ENCODE results near the gene RLBP1. TPM values are rescaled to one million over a fixed set of nuclear protein-coding genes. Genes with fewer than 3 reads are reported as not detected.

RLBP1 gene
- total RNA-seq, 2 donors from 2014 or later, result not detected

- intact Hi-C loops (cut with DNase I), result no loop called here
Measured at GRCh38 chr15:89217686-89218376, 3.5 kb downstream of the RLBP1 start.

GRCh38 chr15:89217031-89217430 lies 4.3 kb downstream of the RLBP1 start:
- no peaks in the 10 kb centered on the region for H3K27me3 ChIP-seq (replicated peaks; ENCODE audit: insufficient read depth)
- no peak overlapping the region for H3K4me3 ChIP-seq
- TF ChIP-seq POLR2AphosphoS5 (IDR thresholded peaks at IDR 0.05) (no peak), POLR2A (IDR thresholded peaks at IDR 0.05) (no peak)
- TF ChIP-seq, protein P1, sequence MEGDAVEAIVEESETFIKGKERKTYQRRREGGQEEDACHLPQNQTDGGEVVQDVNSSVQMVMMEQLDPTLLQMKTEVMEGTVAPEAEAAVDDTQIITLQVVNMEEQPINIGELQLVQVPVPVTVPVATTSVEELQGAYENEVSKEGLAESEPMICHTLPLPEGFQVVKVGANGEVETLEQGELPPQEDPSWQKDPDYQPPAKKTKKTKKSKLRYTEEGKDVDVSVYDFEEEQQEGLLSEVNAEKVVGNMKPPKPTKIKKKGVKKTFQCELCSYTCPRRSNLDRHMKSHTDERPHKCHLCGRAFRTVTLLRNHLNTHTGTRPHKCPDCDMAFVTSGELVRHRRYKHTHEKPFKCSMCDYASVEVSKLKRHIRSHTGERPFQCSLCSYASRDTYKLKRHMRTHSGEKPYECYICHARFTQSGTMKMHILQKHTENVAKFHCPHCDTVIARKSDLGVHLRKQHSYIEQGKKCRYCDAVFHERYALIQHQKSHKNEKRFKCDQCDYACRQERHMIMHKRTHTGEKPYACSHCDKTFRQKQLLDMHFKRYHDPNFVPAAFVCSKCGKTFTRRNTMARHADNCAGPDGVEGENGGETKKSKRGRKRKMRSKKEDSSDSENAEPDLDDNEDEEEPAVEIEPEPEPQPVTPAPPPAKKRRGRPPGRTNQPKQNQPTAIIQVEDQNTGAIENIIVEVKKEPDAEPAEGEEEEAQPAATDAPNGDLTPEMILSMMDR (IDR thresholded peaks at IDR 0.05), result no peak
- no peaks in the 10 kb centered on the region for H3K36me3 ChIP-seq
- H3K27ac ChIP-seq, result no peak overlapping the region
- DNase-seq (ENCODE audit: low spot score), result no peak
- 93% methylated on average over 20 of the region's 20 CpGs for WGBS
- no peaks in the 10 kb centered on the region for H3K4me1 ChIP-seq (replicated peaks)
- intact Hi-C loops (cut with DNase I), result no loop called here
- no peaks in the 10 kb centered on the region for H3K9me3 ChIP-seq

More at GRCh38 chr15:89217686-89218376, 3.5 kb downstream of the RLBP1 start:
- Histone ChIP-seq H3K4me1 (replicated peaks) (no peaks in the 10 kb centered on the region), H3K36me3 (no peaks in the 10 kb centered on the region), H3K4me3 (no peak overlapping the region), H3K27me3 (replicated peaks; ENCODE audit: insufficient read depth) (no peaks in the 10 kb centered on the region), H3K9me3 (no peaks in the 10 kb centered on the region), H3K27ac (no peak overlapping the region)
- 59% methylated on average over 6 of the region's 6 CpGs for WGBS
- no peak for DNase-seq (ENCODE audit: low spot score)
- no peak for TF ChIP-seq POLR2AphosphoS5 (IDR thresholded peaks at IDR 0.05)
- TF ChIP-seq, protein P1 (IDR thresholded peaks at IDR 0.05), result no peak

DNA sequence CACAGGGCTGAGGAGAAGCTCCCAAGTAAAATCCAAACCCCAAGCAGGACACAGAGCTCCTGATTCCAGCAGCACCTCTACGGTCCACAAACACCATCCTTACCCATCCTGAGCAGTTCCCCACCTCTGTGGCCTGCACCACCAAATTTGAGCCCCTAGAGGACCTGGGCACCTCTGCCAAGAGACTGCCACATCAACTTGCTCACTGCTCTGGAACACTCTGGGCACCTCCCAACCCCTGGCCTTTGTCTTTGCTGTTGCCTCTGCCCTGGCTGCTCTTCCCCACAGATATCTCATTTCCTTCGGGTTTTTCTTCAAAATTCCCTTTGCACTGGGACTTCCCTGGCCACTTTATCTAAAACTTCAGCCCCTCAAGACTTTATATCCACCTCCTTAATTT lies 5.8 kb downstream of the RLBP1 start:
- Histone ChIP-seq H3K9me3 (no peaks in the 10 kb centered on the region), H3K4me1 (replicated peaks) (no peaks in the 10 kb centered on the region), H3K27ac (no peak overlapping the region), H3K27me3 (replicated peaks; ENCODE audit: insufficient read depth) (no peaks in the 10 kb centered on the region), H3K4me3 (no peak overlapping the region), H3K36me3 (no peaks in the 10 kb centered on the region)
- no peak for DNase-seq (ENCODE audit: low spot score)
- 88% methylated on average over 2 of the region's 2 CpGs for WGBS
- TF ChIP-seq, protein P1 (IDR thresholded peaks at IDR 0.05), result no peak
- no peak for TF ChIP-seq POLR2A (IDR thresholded peaks at IDR 0.05)
- TF ChIP-seq POLR2AphosphoS5 (IDR thresholded peaks at IDR 0.05), result no peak
- intact Hi-C loops (cut with DNase I), result no loop called here

DNA sequence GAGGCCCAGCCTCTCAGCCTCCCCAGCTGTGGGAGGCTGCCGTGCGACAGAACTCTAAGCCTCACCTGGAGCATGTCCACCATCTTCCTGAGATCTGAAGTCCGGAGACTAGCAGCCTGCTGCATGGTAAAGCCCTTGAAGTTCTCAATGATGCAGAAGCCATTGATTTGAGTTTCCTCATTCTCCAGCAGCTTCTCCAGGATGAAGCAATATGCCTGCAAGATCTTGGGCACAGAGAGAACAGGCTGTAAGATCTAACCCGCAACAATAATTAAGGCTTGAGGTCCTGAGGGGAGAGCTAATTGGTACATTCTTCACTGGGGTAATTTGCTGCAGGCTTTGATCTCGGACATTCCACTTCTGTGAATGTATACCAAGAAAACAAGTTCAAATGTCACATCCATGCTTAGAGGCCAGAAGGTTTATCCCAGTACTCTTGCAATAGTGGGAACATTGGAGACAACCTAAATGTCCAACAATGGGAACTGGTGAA lies 9.7 kb downstream of the RLBP1 start:
- intact Hi-C loops (cut with DNase I), result no loop called here
- WGBS, result 75% methylated on average over 5 of the region's 5 CpGs

More for the DNA sequence above, 9.7 kb downstream of the RLBP1 start:
- H3K9me3 ChIP-seq, result no peaks in the 10 kb centered on the region
- TF ChIP-seq POLR2A (IDR thresholded peaks at IDR 0.05) (no peak), POLR2AphosphoS5 (IDR thresholded peaks at IDR 0.05) (no peak)
- TF ChIP-seq, protein P1 (IDR thresholded peaks at IDR 0.05), result no peak
- H3K27ac ChIP-seq, result no peak overlapping the region
- peaks cover 8% of the 10 kb centered on the region for H3K4me1 ChIP-seq (replicated peaks)
- no peaks in the 10 kb centered on the region for H3K27me3 ChIP-seq (replicated peaks; ENCODE audit: insufficient read depth)
- no peaks in the 10 kb centered on the region for H3K36me3 ChIP-seq
- no peak overlapping the region for H3K4me3 ChIP-seq
- DNase-seq (ENCODE audit: low spot score), result no peak

Data from prostate gland (tissue), 2 donors.